GM20000 (cell line): ENCODE measurements around the gene NATD1.

Experiments
- DNase-seq: peaks from one replicate; pipeline ENCODE4 v3.0.0; 2012; ENCODE audit warnings: low spot score
- CTCF ChIP-seq: IDR thresholded peaks from 2 replicates; pipeline ENCODE4 v1.5.1; 2012; ENCODE audit warnings: mild to moderate bottlenecking, control low read depth; ENCODE audit errors: extremely low read depth, missing control alignments

Gene NATD1

DNA sequence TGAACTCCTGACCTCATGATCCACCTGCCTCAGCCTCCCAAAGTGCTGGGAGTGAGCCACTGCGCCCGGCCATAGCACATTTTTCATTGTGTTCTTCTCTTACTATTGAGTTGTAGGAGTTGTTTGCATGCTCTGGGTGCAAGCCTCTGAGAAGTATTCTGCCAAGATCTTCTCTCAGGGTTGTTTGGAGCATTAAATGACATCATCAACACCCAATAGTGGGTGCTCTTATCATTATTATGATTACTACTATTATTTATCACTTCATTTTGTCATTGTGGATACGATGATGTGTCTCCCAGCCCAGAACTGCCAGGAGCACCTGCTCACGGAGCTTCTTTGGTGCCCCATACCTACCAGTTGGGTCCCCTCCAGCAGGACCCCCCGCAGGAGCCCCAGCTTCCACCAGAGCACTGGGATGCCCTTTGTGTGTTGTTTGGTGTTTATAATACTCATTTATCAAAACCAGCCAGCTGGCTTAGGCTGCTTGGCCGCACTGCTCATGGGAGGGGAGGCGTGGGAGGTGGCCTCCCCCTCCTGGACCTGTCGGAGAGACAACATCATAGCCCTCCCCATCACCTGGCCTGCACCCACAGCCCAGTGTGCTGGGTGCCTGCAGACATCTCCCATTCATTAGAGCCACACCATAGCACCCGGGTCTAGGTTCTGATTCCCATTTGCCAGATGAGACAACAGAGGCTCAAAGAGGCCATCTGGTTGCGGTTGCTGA is 18.4 kb upstream of the NATD1 start:
- no peak for DNase-seq
- no peak for TF ChIP-seq CTCF

- no peak for DNase-seq
- no peak for TF ChIP-seq CTCF
These were observed 16.2 kb upstream of the NATD1 start for GRCh38 chr17:21269394-21269793.

DNA sequence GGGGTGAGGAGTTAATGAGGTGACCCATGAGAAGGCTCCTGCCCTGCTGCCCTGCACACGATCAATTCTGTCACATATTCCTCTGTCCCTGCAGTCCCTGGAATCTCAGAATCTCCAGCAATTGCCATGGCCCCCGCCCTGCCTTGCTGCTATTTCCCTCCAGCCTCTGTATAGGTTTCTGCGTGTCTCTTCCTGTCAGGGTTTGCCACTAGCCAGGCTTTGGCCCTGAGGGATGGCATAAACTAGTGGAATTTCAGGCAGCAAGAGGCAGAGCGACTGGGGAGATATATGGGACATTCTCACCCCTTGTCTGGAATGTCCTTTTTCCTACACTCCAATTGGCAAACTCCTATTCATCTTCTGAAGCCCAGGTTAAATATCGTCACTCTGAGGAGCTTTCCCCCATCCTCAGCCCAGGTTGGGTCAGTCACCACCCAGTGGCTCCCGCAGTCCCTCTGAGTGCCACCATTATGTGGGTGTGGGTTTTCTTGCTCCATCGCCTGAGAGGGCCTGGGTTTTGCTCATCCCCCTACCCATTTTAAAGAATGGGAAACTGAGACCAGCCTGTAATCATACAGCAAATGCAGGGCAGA is 15.5 kb upstream of the NATD1 start:
- no peak for DNase-seq
- TF ChIP-seq CTCF: no peak

GRCh38 chr17:21263376-21263775 is 10.2 kb upstream of the NATD1 start:
- no peak for DNase-seq

GRCh38 chr17:21262259-21262993 is 9.2 kb upstream of the NATD1 start:
- no peak for TF ChIP-seq CTCF
- DNase-seq: no peak

More at GRCh38 chr17:21263376-21263775, 10.2 kb upstream of the NATD1 start:
- TF ChIP-seq CTCF: no peak

DNA sequence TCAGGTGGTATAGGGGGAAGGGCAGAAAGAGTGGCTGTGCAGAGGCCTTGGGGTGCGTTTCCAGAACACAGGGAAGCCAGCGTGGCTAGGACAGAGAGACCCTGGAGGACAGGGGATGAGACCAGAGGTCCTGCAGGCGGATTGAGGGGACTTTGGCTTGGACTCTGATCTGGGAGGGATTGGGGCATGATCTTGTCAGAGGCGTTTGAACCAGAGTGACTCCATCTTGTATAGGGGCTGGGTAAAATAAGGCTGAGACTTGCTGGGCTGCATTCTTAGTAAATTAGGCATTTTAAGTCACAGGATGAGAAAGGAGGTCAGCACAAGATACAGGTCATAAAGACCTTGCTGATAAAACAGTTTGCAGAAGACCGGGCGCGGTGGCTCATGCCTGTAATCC is 5.4 kb upstream of the NATD1 start:
- TF ChIP-seq CTCF: no peak
- DNase-seq: no peak
